ENCODE data around the gene LPAR2. TPM values are rescaled to one million over a fixed set of nuclear protein-coding genes. Genes with fewer than 3 reads are reported as not detected.

Gene LPAR2
- total and polyA plus RNA-seq, 2 donors (not counting 3 experiments of a cell fraction or from before 2014, with no cell fraction given), result 4.7 to 5.0 TPM

DNA sequence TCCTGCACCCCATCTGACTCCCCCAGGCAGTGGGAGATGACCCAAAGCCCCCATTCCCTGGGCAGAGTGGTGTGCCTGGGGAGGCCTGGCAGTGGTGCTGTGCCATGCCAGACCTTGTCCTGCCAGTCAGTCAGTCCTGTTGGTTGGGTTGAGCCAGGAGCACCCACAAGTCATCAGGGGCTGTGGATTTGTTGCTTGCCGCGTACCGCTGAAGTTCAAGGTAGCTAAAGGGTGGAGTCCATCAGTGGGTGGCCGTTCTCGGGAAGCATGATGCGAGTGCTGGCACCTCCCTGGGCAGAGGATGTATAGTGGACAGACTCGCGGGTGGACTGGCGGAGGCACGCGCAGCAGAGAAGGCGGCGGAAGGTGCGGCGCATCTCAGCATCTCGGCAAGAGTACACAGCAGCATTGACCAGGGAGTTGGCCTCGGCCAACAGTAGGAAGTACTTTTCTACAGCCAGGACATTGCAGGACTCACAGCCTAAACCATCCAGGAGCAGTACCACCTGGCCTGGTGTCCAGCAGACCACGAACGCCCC lies 3.9 kb downstream of the LPAR2 start:
- no peak for DNase-seq (ENCODE audit: low read depth, low spot score)
- no peaks in the 10 kb centered on the region for H3K9me1 ChIP-seq (replicated peaks; ENCODE audit: control insufficient read depth, extremely low read depth, insufficient read depth, low read length)
- TF ChIP-seq MAX (IDR thresholded peaks at IDR 0.05; ENCODE audit: insufficient read depth, insufficient read length), result no peak
- TF ChIP-seq MYC (IDR thresholded peaks at IDR 0.05; ENCODE audit: low read depth, low read length), result no peak
- TF ChIP-seq POLR2AphosphoS5 (IDR thresholded peaks at IDR 0.05; ENCODE audit: insufficient read depth, low read depth, low read length), result no peak
- TF ChIP-seq, protein P1, sequence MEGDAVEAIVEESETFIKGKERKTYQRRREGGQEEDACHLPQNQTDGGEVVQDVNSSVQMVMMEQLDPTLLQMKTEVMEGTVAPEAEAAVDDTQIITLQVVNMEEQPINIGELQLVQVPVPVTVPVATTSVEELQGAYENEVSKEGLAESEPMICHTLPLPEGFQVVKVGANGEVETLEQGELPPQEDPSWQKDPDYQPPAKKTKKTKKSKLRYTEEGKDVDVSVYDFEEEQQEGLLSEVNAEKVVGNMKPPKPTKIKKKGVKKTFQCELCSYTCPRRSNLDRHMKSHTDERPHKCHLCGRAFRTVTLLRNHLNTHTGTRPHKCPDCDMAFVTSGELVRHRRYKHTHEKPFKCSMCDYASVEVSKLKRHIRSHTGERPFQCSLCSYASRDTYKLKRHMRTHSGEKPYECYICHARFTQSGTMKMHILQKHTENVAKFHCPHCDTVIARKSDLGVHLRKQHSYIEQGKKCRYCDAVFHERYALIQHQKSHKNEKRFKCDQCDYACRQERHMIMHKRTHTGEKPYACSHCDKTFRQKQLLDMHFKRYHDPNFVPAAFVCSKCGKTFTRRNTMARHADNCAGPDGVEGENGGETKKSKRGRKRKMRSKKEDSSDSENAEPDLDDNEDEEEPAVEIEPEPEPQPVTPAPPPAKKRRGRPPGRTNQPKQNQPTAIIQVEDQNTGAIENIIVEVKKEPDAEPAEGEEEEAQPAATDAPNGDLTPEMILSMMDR (IDR thresholded peaks at IDR 0.05; ENCODE audit: extremely low read depth in 1 of 2, insufficient read depth in 1 of 2, low read depth in 1 of 2, low read length in 2 of 2), result no peak
- TF ChIP-seq POLR2A (IDR thresholded peaks at IDR 0.05; ENCODE audit: low read depth, low read length), result no peak
- no peak for TF ChIP-seq JUN (IDR thresholded peaks at IDR 0.05; ENCODE audit: borderline replicate concordance, insufficient read depth, insufficient read length, low read depth)
- no peak for TF ChIP-seq EZH2 (IDR thresholded peaks at IDR 0.05; ENCODE audit: borderline replicate concordance, low read depth, low read length, severe bottlenecking)
- TF ChIP-seq FOS (IDR thresholded peaks at IDR 0.05; ENCODE audit: borderline replicate concordance, insufficient read depth, low read length), result no peak
- TF ChIP-seq GATA2 (IDR thresholded peaks at IDR 0.05; ENCODE audit: insufficient read depth, insufficient read length, low read depth, low read length), result no peak
- POLR2A ChIA-PET, result no interaction called here
- CTCF ChIA-PET, result interaction anchor here (1.0 kb wide), 1 partner anchor 92 kb away, joined by 3 read pairs; no protein-coding TSS in a partner anchor
- H2AFZ ChIP-seq (ENCODE audit: low read depth, low read length), result no peak overlapping the region
- no peaks in the 10 kb centered on the region for H3K36me3 ChIP-seq (ENCODE audit: control insufficient read depth in 2 of 2, extremely low read depth in 1 of 2, insufficient read depth in 2 of 2, low read length in 2 of 2)
- no peak overlapping the region for H3K4me2 ChIP-seq (ENCODE audit: insufficient read depth, low read length)
- no TSS peak for BruUV-seq (replicated peaks)
- H4K20me1 ChIP-seq (replicated peaks; ENCODE audit: control insufficient read depth, extremely low read depth, insufficient read depth, low read length), result no peaks in the 10 kb centered on the region
- dilution Hi-C loops (cut with MboI; ENCODE audit: extremely low pct_ligation_motif_present, low sequenced_read_pairs), result no loop called here
- no peaks in the 10 kb centered on the region for H3K4me1 ChIP-seq (ENCODE audit: control insufficient read depth, extremely low read depth, insufficient read depth, low read length)
- H3K27me3 ChIP-seq (ENCODE audit: control insufficient read depth in 2 of 2, insufficient read depth in 2 of 2, low read length in 2 of 2), result peaks cover 0 to 6% of the 10 kb centered on the region in 2 experiments
- FAIRE-seq, result no peak
- H3K9ac ChIP-seq (replicated peaks; ENCODE audit: extremely low read depth, insufficient read depth, low read length), result no peak overlapping the region
- no peak overlapping the region for H3K4me3 ChIP-seq (replicated peaks in 1 of 3; ENCODE audit: insufficient read depth in 1 of 3, low read depth in 1 of 3, low read length in 3 of 3)
- H3K27ac ChIP-seq (ENCODE audit: insufficient read depth, low read depth, low read length), result no peak overlapping the region
- intact Hi-C loops (cut with micrococcal nuclease), result no loop called here
- no peaks in the 10 kb centered on the region for H3K79me2 ChIP-seq (ENCODE audit: control insufficient read depth, insufficient read depth, low read length)
- no peaks in the 10 kb centered on the region for H3K9me3 ChIP-seq (replicated peaks; ENCODE audit: control insufficient read depth, insufficient read depth, low read length)

Measured in endothelial cell of umbilical vein (primary cell).